T-helper 2 cell (primary cell): ENCODE measurements around the gene TRAF3IP3.

Source experiments
- DNase-seq, 5 experiments: peaks; one replicate each; pipeline versions ENCODE4 v3.0.0 to v3.0.0-alpha.2; 2012 to 2022

Gene TRAF3IP3

GRCh38 chr1:209737118-209737505 lies 18.7 kb upstream of the TRAF3IP3 start:
- DNase-seq: no peak

- DNase-seq: no peak
Measured at GRCh38 chr1:209738270-209738669, 17.6 kb upstream of the TRAF3IP3 start.

GRCh38 chr1:209741193-209741592 lies 14.7 kb upstream of the TRAF3IP3 start:
- DNase-seq: no peak

- no peak for DNase-seq
Measured at GRCh38 chr1:209741889-209742288, 14.0 kb upstream of the TRAF3IP3 start.

DNA sequence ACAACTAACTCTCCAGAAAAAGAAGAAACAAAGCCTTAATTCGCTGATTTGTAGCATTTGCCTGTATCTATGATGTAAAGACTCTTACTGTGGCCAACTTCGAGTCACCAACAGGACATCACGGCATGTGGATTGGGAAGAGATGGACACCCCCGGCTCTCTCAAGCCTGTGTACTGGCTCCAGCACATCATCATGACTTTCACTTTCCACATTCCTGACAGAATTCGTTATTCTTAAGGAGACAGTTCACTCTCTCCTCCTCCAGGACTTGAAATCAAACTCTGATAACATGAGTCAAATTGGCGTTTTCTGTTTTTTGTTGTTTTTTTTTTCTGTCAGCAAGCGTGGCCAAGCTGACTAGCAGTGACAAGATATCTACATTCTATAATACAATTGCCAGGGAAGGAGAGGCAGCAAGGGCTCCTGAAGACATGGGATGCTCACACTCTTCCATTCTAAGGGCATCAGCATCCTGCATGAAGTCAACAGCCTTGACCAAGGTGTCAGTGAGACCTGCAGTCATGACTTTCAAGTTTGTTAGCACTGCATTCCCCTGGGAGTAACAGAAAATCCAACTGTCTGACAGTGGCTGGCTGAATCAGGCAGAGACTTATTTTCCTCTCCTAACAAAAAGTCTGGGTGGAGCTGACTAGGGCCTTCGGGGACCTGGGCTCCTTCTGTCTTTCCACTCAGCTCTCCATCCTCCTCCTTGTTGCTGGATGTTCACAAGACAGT lies 13.3 kb upstream of the TRAF3IP3 start:
- no peak for DNase-seq

- DNase-seq: no peak
Measured at GRCh38 chr1:209743145-209743482, 12.7 kb upstream of the TRAF3IP3 start.

DNA sequence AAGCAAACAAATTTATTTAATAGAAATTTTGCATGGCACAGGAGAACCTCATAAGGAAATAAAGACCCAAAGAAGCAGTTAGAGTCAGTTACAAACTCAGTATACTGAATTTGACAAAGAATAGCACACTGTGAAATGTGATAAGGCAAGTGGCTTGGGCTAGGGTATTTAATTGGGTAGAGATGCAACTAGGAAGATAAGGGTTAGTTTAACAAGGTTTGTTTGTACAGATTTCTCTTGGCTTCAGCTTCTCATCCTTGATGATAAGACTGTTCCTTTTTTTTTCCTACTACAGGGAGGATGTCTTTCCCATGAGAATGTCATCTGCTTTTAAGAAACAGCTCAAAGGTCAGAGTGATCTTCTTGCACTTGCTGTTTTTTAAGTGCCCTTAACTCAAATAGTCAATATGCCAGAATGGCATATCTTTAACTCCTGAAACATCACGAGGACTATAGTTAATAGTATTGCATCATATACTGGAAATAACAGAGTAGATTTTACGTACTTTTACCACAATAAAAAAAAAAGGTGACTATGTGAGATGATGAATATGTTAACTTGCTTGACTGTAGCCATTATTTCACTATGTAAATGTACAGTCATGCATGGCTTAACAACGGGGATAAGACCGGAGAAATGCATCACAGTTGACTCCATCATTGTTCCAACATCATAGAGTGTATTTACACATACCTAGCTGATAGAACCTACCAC lies 9.2 kb upstream of the TRAF3IP3 start:
- DNase-seq: no peak

GRCh38 chr1:209747580-209748262 lies 8.1 kb upstream of the TRAF3IP3 start:
- DNase-seq: peak; percentile 59 to 85 (median 78)

DNA sequence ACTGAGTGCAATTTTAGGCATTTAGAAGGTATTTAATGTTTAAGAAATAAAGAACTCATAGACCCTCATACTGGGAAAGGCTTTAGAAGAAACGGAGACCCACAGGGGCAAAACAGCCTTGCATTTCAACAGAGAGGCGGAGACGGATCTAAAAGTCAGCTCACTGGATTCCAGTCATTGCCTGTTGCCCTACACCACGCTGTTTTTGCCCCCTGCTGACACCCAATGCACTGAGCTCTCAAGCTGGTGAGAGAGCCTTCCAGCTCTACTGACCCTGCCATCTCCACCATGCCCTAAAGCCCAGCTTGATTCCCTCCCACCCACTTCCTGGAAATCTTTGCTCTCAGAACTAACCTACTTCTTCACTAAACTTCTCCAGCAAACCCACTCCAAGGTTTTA lies 7.2 kb upstream of the TRAF3IP3 start:
- no peak for DNase-seq

GRCh38 chr1:209749205-209749604 lies 6.6 kb upstream of the TRAF3IP3 start:
- peak in 1 of 5 experiments; percentile 43 for DNase-seq

- peak in 1 of 5 experiments; percentile 27 for DNase-seq
Measured at GRCh38 chr1:209749670-209750323, 6.1 kb upstream of the TRAF3IP3 start.

DNA sequence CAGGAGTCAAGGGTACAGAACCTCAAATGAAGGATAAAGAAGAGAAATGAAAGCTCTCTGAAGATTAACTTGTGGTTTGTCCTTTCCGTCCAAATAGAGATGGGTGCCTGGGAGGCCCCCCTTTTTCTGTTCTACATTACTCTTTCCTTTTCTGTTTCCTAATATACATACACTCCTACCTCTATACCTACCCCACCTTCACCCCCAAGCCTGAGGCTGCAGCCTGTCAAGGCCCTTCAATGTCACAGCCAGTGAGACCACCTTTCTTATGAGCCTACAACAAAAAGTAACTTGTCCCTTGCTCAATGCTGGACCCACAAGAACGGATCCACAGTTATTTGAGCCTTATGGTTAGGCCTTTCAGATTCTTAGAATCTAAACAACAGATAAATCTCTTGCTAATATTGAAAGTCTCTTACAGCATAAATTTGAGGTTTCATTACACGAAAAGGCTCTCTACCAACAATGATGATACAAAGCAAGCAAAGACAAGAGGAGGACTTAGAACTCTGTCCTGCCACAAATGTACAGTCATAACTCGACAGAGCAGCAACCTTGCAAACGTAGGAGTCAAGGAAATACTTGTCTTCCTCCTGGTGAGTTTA lies 4.1 kb upstream of the TRAF3IP3 start:
- peak in 1 of 5 experiments; percentile 94 for DNase-seq

GRCh38 chr1:209752890-209753289 lies 3.0 kb upstream of the TRAF3IP3 start:
- DNase-seq: no peak

GRCh38 chr1:209755256-209755655 lies 597 bp upstream of the TRAF3IP3 start:
- no peak for DNase-seq

- peak in 2 of 5 experiments; percentile 8 to 66 for DNase-seq
Measured at GRCh38 chr1:209756615-209757445, 977 bp downstream of the TRAF3IP3 start.

- DNase-seq: no peak
Measured at GRCh38 chr1:209758400-209758799, 2.5 kb downstream of the TRAF3IP3 start.

GRCh38 chr1:209759829-209760359 lies 4.0 kb downstream of the TRAF3IP3 start:
- no peak for DNase-seq

- DNase-seq: no peak
Measured at GRCh38 chr1:209761011-209761635, 5.3 kb downstream of the TRAF3IP3 start.

- DNase-seq: no peak
Measured at GRCh38 chr1:209766051-209766450, 10.2 kb downstream of the TRAF3IP3 start.

GRCh38 chr1:209767096-209767495 lies 11.2 kb downstream of the TRAF3IP3 start:
- DNase-seq: peak in 1 of 5 experiments; percentile 51

- no peak for DNase-seq
Measured at GRCh38 chr1:209767706-209768105, 11.9 kb downstream of the TRAF3IP3 start.
